Measurements from ENCODE around the gene PLEKHA1.

Gene PLEKHA1

DNA sequence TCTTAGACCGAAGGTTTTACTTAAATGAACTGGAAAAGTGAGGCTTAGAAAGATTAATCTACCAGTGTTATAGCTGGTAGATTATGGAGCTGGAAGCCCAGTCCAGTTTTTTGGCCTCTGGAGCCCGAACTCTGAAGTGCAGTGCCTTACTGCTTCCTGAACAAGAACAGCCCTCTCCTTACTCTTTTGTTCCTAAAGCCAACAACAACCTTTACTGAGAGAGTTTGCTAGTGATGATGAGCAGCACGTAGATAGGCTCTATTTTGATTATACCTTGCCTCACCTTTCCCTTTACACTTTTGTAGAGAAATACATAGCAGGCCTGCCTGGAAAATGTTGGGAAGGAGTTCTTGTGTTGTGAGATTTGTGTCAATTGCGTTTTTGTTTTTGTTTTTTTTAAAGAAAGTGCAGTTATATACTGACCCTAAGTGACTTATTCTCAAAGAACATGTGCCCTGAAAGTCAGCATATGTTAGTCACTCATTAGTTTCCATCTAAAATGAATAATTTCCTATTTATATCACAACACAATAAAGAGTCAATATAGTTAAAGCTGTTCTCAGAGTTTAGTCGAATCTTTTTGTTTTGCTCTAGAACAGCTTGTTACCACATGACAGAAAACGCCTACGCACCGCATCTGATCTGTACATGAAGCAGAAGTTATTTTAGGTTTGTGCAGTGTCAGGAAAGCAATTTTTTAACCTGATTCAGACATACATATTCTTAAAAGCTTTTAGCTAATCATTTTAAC lies 33.0 kb downstream of the PLEKHA1 start:
- TF ChIP-seq SIN3A (IDR thresholded peaks at IDR 0.05; ENCODE audit: borderline replicate concordance, insufficient read depth, low read length) = no peak
- no peak for TF ChIP-seq FOXP2 (optimal IDR thresholded peaks at IDR 0.05; ENCODE audit: borderline replicate concordance, extremely low read depth, extremely low read length, insufficient read depth)
- no peak for TF ChIP-seq TAF1 (IDR thresholded peaks at IDR 0.05; ENCODE audit: borderline replicate concordance, insufficient read depth, low read length)
- TF ChIP-seq POLR2AphosphoS5 (IDR thresholded peaks at IDR 0.05; ENCODE audit: low read depth, low read length) = no peak
- TF ChIP-seq, protein P1, sequence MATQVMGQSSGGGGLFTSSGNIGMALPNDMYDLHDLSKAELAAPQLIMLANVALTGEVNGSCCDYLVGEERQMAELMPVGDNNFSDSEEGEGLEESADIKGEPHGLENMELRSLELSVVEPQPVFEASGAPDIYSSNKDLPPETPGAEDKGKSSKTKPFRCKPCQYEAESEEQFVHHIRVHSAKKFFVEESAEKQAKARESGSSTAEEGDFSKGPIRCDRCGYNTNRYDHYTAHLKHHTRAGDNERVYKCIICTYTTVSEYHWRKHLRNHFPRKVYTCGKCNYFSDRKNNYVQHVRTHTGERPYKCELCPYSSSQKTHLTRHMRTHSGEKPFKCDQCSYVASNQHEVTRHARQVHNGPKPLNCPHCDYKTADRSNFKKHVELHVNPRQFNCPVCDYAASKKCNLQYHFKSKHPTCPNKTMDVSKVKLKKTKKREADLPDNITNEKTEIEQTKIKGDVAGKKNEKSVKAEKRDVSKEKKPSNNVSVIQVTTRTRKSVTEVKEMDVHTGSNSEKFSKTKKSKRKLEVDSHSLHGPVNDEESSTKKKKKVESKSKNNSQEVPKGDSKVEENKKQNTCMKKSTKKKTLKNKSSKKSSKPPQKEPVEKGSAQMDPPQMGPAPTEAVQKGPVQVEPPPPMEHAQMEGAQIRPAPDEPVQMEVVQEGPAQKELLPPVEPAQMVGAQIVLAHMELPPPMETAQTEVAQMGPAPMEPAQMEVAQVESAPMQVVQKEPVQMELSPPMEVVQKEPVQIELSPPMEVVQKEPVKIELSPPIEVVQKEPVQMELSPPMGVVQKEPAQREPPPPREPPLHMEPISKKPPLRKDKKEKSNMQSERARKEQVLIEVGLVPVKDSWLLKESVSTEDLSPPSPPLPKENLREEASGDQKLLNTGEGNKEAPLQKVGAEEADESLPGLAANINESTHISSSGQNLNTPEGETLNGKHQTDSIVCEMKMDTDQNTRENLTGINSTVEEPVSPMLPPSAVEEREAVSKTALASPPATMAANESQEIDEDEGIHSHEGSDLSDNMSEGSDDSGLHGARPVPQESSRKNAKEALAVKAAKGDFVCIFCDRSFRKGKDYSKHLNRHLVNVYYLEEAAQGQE (IDR thresholded peaks at IDR 0.05; ENCODE audit: insufficient read depth in 1 of 2, low read depth in 2 of 2, low read length in 2 of 2) = no peak

- no peak for TF ChIP-seq FOXP2 (optimal IDR thresholded peaks at IDR 0.05; ENCODE audit: borderline replicate concordance, extremely low read depth, extremely low read length, insufficient read depth)
- TF ChIP-seq, protein P1 (IDR thresholded peaks at IDR 0.05; ENCODE audit: insufficient read depth in 1 of 2, low read depth in 2 of 2, low read length in 2 of 2) = no peak
Observed at GRCh38 chr10:122413327-122413726, 38.8 kb downstream of the PLEKHA1 start.

DNA sequence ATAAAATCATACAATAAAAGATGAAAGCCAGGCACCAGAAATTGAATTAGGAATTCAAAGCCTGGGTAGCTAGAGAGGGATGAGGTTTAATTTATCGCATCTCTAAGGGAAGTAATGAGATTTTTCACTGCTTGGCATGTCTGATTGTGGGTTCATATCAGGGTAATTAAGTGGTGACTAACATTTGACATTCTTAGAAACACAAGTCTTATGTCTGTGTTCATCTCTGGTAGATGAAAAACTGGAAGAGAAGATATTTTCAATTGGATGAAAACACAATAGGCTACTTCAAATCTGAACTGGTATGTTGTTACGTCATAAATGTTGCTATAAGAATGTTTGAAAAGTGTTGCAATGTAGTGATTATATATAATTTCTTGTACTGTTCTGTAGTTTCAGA lies 43.2 kb downstream of the PLEKHA1 start:
- TF ChIP-seq FOXP2 (optimal IDR thresholded peaks at IDR 0.05; ENCODE audit: borderline replicate concordance, extremely low read depth, extremely low read length, insufficient read depth) = no peak
- no peak for TF ChIP-seq TAF1 (IDR thresholded peaks at IDR 0.05; ENCODE audit: borderline replicate concordance, insufficient read depth, low read length)
- no peak for TF ChIP-seq SIN3A (IDR thresholded peaks at IDR 0.05; ENCODE audit: borderline replicate concordance, insufficient read depth, low read length)
- no peak for TF ChIP-seq POLR2AphosphoS5 (IDR thresholded peaks at IDR 0.05; ENCODE audit: low read depth, low read length)
- TF ChIP-seq, protein P1 (IDR thresholded peaks at IDR 0.05; ENCODE audit: insufficient read depth in 1 of 2, low read depth in 2 of 2, low read length in 2 of 2) = no peak

DNA sequence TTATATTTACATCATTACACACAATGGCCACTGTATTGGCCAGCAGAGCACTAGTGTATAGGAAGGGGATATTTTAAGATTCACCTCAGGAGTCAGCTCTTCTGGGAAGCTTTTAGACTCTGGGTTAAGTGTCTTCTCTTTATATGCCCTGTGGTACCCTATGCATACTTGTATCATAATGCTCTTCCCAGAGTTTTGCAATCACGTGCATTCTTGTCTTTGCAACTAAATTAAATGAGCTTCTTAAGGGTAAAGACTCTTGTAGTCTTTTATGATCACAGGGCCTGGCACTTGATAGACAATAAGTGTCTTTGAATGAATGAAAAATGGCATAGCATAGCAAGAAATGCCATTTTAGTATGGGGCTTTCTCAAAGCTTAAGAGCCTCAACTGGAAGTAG lies 44.5 kb downstream of the PLEKHA1 start:
- TF ChIP-seq FOXP2 (optimal IDR thresholded peaks at IDR 0.05; ENCODE audit: borderline replicate concordance, extremely low read depth, extremely low read length, insufficient read depth) = no peak
- TF ChIP-seq POLR2AphosphoS5 (IDR thresholded peaks at IDR 0.05; ENCODE audit: low read depth, low read length) = no peak
- TF ChIP-seq, protein P1 (IDR thresholded peaks at IDR 0.05; ENCODE audit: insufficient read depth in 1 of 2, low read depth in 2 of 2, low read length in 2 of 2) = no peak
- TF ChIP-seq SIN3A (IDR thresholded peaks at IDR 0.05; ENCODE audit: borderline replicate concordance, insufficient read depth, low read length) = no peak
- no peak for TF ChIP-seq TAF1 (IDR thresholded peaks at IDR 0.05; ENCODE audit: borderline replicate concordance, insufficient read depth, low read length)

All from PFSK-1 (cell line).